ENCODE data around the gene TM4SF18. TPM values are rescaled to one million over a fixed set of nuclear protein-coding genes. Genes with fewer than 3 reads are reported as not detected.

TM4SF18 gene
- polyA plus RNA-seq, 1 donor (not counting 4 experiments of a cell fraction or from before 2014, with no cell fraction given) = not detected

- Histone ChIP-seq H3K9me3 (ENCODE audit: control insufficient read depth, low read depth, low read length) (no peaks in the 10 kb centered on the region), H3K9ac (ENCODE audit: control insufficient read depth, extremely low read depth, insufficient read depth, low read length) (no peak overlapping the region), H3K27ac (ENCODE audit: control insufficient read depth, insufficient read depth, low read length) (no peak overlapping the region), H3K27me3 (ENCODE audit: control insufficient read depth, extremely low read depth, insufficient read depth, low read length) (no peaks in the 10 kb centered on the region), H2AFZ (ENCODE audit: control insufficient read depth, low read length) (no peak overlapping the region), H3K36me3 (ENCODE audit: control insufficient read depth in 2 of 2, extremely low read depth in 1 of 2, insufficient read depth in 2 of 2, low read length in 2 of 2) (no peaks in the 10 kb centered on the region), H3K4me2 (ENCODE audit: control insufficient read depth, extremely low read depth, insufficient read depth, low read depth, low read length) (no peak overlapping the region), H3K4me3 (ENCODE audit: control insufficient read depth in 2 of 3, extremely low read depth in 1 of 3, insufficient read depth in 2 of 3, low read depth in 1 of 3, low read length in 3 of 3) (no peak overlapping the region), H4K20me1 (ENCODE audit: control insufficient read depth, extremely low read depth, insufficient read depth, low read length) (no peaks in the 10 kb centered on the region), H3K79me2 (ENCODE audit: control insufficient read depth, insufficient read depth, low read length) (no peaks in the 10 kb centered on the region), H3K9me1 (ENCODE audit: control insufficient read depth, extremely low read depth, insufficient read depth, low read length) (no peaks in the 10 kb centered on the region), H3K4me1 (ENCODE audit: control insufficient read depth, extremely low read depth, insufficient read depth, low read length) (no peaks in the 10 kb centered on the region)
- dilution Hi-C loops (cut with MboI; ENCODE audit: extremely low pct_ligation_motif_present, low sequenced_read_pairs) = no loop called here
- DNase-seq (ENCODE audit: low read depth, low spot score) = no peak
- TF ChIP-seq EZH2 (IDR thresholded peaks at IDR 0.05; ENCODE audit: low read length) (no peak), CTCF (optimal IDR thresholded peaks at IDR 0.05 in 1 of 3, IDR thresholded peaks at IDR 0.05 in 1 of 3, conservative IDR thresholded peaks at IDR 0.05 in 1 of 3; ENCODE audit: extremely low read depth in 1 of 3, insufficient read depth in 2 of 3, low read length in 3 of 3) (no peak)
- no peak for FAIRE-seq
Measured at GRCh38 chr3:149327156-149327555, 6.3 kb downstream of the TM4SF18 start.

- Histone ChIP-seq H3K9me1 (ENCODE audit: control insufficient read depth, extremely low read depth, insufficient read depth, low read length) (no peaks in the 10 kb centered on the region), H2AFZ (ENCODE audit: control insufficient read depth, low read length) (no peak overlapping the region), H3K9ac (ENCODE audit: control insufficient read depth, extremely low read depth, insufficient read depth, low read length) (no peak overlapping the region), H3K9me3 (ENCODE audit: control insufficient read depth, low read depth, low read length) (no peaks in the 10 kb centered on the region), H4K20me1 (ENCODE audit: control insufficient read depth, extremely low read depth, insufficient read depth, low read length) (no peaks in the 10 kb centered on the region), H3K4me3 (ENCODE audit: control insufficient read depth in 2 of 3, extremely low read depth in 1 of 3, insufficient read depth in 2 of 3, low read depth in 1 of 3, low read length in 3 of 3) (no peak overlapping the region), H3K4me1 (ENCODE audit: control insufficient read depth, extremely low read depth, insufficient read depth, low read length) (no peaks in the 10 kb centered on the region), H3K27ac (ENCODE audit: control insufficient read depth, insufficient read depth, low read length) (no peak overlapping the region), H3K27me3 (ENCODE audit: control insufficient read depth, extremely low read depth, insufficient read depth, low read length) (no peaks in the 10 kb centered on the region), H3K4me2 (ENCODE audit: control insufficient read depth, extremely low read depth, insufficient read depth, low read depth, low read length) (no peak overlapping the region), H3K36me3 (ENCODE audit: control insufficient read depth in 2 of 2, extremely low read depth in 1 of 2, insufficient read depth in 2 of 2, low read length in 2 of 2) (no peaks in the 10 kb centered on the region), H3K79me2 (ENCODE audit: control insufficient read depth, insufficient read depth, low read length) (no peaks in the 10 kb centered on the region)
- no peak for FAIRE-seq
- dilution Hi-C loops (cut with MboI; ENCODE audit: extremely low pct_ligation_motif_present, low sequenced_read_pairs) = no loop called here
- DNase-seq (ENCODE audit: low read depth, low spot score) = no peak
- TF ChIP-seq CTCF (optimal IDR thresholded peaks at IDR 0.05 in 1 of 3, IDR thresholded peaks at IDR 0.05 in 1 of 3, conservative IDR thresholded peaks at IDR 0.05 in 1 of 3; ENCODE audit: extremely low read depth in 1 of 3, insufficient read depth in 2 of 3, low read length in 3 of 3) (no peak), EZH2 (IDR thresholded peaks at IDR 0.05; ENCODE audit: low read length) (no peak)
Measured at GRCh38 chr3:149325581-149325980, 7.9 kb downstream of the TM4SF18 start.
